GM19099 (cell line): ENCODE data around the gene CACNB4.

Source experiments
- POLR2A ChIP-seq: IDR thresholded peaks from 3 replicates; pipeline ENCODE4 v1.6.1; 2011; ENCODE audit warnings: low read depth; ENCODE audit not compliant: insufficient read length; ENCODE audit errors: extremely low read depth

CACNB4 gene

DNA sequence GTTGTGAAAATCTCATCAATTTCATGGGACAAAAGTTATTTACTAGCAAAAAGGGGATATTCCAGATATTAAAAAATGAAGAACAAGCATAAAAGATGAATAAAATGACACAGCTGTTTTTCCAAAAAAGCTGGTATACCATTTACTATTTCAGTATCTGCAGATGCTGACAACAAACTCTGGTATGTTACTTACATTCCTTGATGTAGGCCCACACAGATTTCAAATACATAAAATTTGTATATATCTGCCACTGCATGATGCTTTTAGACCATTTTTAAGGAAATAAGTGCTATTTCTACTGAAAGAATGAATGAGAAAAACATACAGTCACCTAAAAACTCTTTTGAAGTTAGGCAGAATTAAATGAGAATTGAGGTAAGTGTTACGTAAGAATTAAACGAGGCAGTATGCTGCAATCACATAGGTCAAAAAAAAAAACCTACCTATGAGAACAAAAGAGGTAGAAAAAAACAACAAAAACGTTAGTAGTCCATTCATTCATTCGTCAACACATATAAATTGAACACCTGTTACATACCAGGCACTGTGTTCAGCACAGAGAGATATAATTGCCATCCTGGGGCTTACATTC, 303.1 kb downstream of the CACNB4 start:
- no peak for TF ChIP-seq POLR2A

DNA sequence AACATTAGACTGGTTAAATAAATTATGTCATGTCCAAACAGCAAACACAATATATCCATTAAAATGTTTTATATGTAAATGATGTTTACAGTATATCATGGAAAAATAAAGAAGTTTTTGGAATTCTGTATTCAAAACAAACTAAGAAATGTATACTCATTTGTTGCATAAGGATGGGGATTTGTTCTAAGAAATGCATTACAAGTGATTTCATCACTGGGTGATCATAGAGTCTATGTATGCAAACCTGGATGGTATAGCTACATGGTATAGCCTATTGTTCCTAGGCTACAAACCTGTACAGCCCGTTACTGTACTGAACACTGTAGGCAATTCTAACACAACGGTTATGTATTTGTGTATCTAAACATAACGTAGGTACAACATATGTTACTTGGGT, 305.7 kb downstream of the CACNB4 start:
- no peak for TF ChIP-seq POLR2A

DNA sequence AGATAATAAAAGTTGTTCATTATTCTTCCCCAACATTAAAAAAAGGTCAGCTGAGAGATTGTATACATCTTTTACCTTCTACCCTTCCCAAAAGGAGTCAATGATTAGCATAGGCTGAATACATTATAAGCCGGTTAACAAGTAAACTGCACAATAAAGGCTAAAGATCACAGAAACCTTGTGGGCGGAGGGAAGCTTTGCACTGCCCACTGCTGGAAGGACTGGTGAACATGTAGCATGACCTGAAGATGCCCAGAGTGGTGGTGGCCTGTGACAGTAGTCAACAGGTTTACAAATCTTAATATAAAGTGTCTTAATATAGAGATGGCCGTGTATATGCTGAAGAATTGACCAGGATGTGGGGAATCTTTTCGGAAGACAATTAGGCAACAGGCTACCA, 306.3 kb downstream of the CACNB4 start:
- no peak for TF ChIP-seq POLR2A

DNA sequence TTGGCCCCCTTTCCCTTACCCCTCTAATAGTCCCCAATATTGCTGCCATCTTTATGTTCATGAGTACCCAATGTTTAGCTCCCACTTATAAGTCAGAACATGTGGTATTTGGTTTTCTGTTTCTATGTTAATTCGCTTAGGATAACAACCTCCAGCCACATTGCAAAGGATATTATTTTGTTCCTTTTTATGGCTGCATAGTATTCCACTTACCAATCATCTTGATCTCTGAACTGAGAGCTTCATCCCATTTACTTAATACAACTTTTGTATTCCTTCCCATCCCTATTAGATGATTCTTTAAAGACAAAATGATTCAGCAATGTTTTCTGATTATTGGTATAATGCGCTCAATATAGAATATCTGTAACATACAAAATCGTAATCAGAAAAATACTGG, 307.3 kb downstream of the CACNB4 start:
- TF ChIP-seq POLR2A = no peak

DNA sequence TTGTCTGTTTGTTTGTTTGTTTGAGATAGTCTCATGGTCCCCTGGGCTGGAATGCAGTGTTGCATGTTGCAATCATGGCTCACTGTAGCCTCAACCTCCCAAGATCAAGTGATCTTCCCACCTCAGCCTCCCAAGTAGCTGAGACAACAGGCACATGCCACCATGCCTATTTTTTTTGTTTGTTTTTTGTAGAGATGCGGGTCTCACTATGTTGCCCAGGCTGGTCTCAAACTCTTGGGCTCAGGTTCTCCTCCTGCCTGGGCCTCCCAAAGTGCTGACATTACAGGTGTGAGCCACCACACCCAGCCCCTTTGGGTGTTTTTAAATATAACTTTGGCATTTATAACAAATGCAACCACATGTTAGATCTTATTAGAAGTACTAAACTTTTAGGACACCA, 308.2 kb downstream of the CACNB4 start:
- no peak for TF ChIP-seq POLR2A

DNA sequence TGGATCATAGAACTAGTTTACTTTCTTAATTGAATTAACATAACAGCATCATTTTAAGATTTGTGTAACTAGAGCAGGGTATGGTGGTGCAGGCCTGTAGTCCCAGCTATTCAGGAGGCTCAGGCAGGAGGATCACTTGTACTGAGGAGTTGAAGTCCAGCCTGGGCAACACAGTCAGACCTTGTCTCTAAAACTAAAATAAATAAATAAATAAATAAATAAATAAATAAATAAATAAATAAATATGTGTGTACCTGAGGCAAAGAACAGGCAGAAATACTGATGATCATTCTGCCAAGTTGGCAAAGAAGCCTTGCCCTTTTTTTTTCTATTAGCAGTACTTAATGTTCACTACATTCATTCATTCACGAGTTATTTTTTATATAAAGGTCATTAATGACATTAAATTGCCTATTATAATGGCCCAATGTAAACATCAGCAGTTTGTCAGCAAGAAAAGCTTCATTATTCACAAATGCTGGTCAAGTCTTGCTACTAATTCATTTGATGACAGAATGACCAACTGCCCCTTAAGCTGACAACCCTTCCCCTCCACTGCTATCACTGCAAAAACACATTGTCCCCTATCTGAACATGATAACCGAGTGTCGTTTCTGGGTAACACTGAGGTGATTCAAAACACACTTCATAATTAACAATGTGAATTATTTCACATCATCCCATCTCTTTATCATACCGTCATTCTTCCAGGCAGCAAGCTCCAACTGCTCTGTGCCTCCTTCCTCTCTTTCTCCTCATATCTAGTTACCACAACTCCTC, 309.6 kb downstream of the CACNB4 start:
- TF ChIP-seq POLR2A = no peak

DNA sequence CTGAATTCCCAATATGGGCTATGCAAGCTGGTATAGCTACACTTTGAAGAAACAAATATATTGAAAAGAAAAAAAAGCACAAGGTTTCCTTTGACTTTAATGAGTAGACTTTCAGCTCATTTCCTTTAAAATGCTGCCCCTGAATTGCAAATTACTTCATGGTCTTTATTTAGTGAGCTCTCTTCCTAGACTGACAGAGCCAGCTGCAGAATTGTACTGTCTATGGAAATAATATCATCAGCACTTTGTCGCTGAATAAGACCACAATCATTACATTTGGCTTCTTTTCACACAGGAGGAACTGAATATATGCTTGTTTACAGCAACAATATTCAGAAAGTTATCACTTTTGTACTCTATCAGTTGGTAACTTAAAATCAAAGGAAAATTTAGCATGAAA, 312.4 kb downstream of the CACNB4 start:
- no peak for TF ChIP-seq POLR2A

DNA sequence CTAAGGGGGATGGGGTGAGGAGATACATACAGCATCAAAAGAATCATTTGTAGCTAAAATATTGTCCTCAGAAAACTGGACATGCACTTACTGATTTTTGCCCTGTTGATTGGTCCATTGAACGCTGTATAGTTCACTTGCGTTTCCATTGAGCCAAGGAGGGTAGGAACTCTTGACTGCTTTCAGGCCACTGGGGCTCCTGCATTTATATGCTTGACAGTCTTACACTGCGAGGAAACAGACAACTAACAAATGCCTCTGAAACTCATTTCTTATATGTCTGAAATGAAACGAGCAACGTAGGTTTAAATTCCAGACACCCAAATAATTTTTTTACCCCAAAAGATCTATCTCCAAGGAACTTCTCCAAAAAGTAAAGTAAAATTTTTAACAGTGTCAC, 312.8 kb downstream of the CACNB4 start:
- no peak for TF ChIP-seq POLR2A

DNA sequence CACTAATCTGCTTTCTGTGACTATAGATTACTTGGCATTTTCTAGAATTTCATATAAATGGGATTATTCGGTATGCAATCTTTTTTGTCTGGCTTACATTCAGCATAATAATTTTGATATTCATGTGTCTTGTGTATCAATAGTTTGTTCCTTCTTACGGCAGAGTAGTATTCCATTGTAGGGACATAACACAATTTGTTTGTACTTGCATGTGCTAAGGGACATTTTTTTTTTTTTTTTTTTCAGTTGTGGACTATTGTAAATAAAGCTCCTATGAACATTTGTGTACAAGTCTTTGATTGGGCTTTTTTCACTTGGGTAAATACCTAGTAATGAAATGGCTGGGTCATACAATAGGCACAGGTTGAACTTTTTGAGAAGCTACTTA, 315.7 kb downstream of the CACNB4 start:
- TF ChIP-seq POLR2A = no peak
